IMR-90 (cell line): ENCODE measurements around the gene EGF. TPM values are rescaled to one million over a fixed set of nuclear protein-coding genes. Genes with fewer than 3 reads are reported as not detected.

Source experiments
- ATAC-seq: fragments of 200-7000 bp; cut with Tn5 transposase; 2 replicates; pipeline ENCODE4 v1.9.1; 2020; ENCODE audit warnings: low read depth, mild to moderate bottlenecking, moderate library complexity
- BruUV-seq: library from RNA; stranded (reverse); fragments of 400-500 nt; replicated peaks from 2 replicates; lab custom pipeline; 2021; lab: Mats Ljungman, UMichigan
- CTCF ChIA-PET: fragments of 300-600 bp; formaldehyde crosslinking; extraction: SDS; loops from one replicate; lab custom pipeline; 2021; ENCODE audit warnings: antibody characterized with exemption; lab: Yijun Ruan, JAX
- POLR2A ChIA-PET: fragments of 300-600 bp; sonication (Branson Sonifier 250); formaldehyde crosslinking; loops from one replicate; lab custom pipeline; 2022; ENCODE audit warnings: antibody characterized with exemption; ENCODE audit not compliant: unreplicated experiment; lab: Charles Lee
- DNase-seq: peaks from one replicate; pipeline ENCODE4 v3.0.0; 2013
- H2AFZ ChIP-seq: replicated peaks from 2 replicates; pipeline ENCODE3; 2013; ENCODE audit warnings: low read length, mild to moderate bottlenecking; ENCODE audit not compliant: poor library complexity
- H2AK5ac ChIP-seq: 2 replicates; pipeline ENCODE4 v1.6.1; 2013; ENCODE audit warnings: low read depth, low read length, inconsistent platforms
- H2AK9ac ChIP-seq: replicated peaks from 2 replicates; pipeline ENCODE3; 2013; ENCODE audit warnings: mild to moderate bottlenecking, low read depth, low read length, moderate library complexity; ENCODE audit not compliant: poor library complexity
- H2BK120ac ChIP-seq: 2 replicates; pipeline ENCODE4 v1.6.1; 2013; ENCODE audit warnings: low read depth, low read length, inconsistent platforms
- H2BK15ac ChIP-seq: 3 replicates; pipeline ENCODE4 v1.6.1; 2013; ENCODE audit warnings: low read depth, low read length, inconsistent platforms
- H2BK20ac ChIP-seq: 2 replicates; pipeline ENCODE4 v1.6.1; 2013; ENCODE audit warnings: low read depth, mild to moderate bottlenecking, inconsistent platforms, low read length, moderate library complexity
- H2BK5ac ChIP-seq: 2 replicates; pipeline ENCODE4 v1.6.1; 2013; ENCODE audit warnings: mild to moderate bottlenecking, low read depth, low read length, inconsistent platforms; ENCODE audit not compliant: poor library complexity, severe bottlenecking
- H3K14ac ChIP-seq: replicated peaks from 2 replicates; pipeline ENCODE4 v1.6.1; 2013; ENCODE audit warnings: low read depth, low read length, inconsistent platforms
- H3K18ac ChIP-seq: 2 replicates; pipeline ENCODE4 v1.6.1; 2013; ENCODE audit warnings: low read depth, low read length, control low read depth
- H3K23ac ChIP-seq: 2 replicates; pipeline ENCODE4 v1.6.1; 2013; ENCODE audit warnings: low read depth, low read length, inconsistent platforms
- H3K27ac ChIP-seq: 2 replicates; pipeline ENCODE4 v1.5.1; 2013; ENCODE audit warnings: mild to moderate bottlenecking, control low read depth, low read length; ENCODE audit not compliant: insufficient read depth
- H3K27me3 ChIP-seq: 2 replicates; pipeline ENCODE4 v1.6.1; 2013; ENCODE audit warnings: low read length; ENCODE audit not compliant: control insufficient read depth, insufficient read depth
- H3K36me3 ChIP-seq: 2 replicates; pipeline ENCODE4 v1.6.1; 2013; ENCODE audit warnings: low read length, mixed read lengths; ENCODE audit not compliant: control insufficient read depth, insufficient read depth
- H3K4ac ChIP-seq: 2 replicates; pipeline ENCODE4 v1.6.1; 2013; ENCODE audit warnings: low read depth, low read length, inconsistent platforms
- H3K4me1 ChIP-seq: 2 replicates; pipeline ENCODE4 v1.6.1; 2013; ENCODE audit warnings: low read length, mixed read lengths; ENCODE audit not compliant: control insufficient read depth, insufficient read depth
- H3K4me2 ChIP-seq: 2 replicates; pipeline ENCODE4 v1.6.1; 2013; ENCODE audit warnings: low read depth, mild to moderate bottlenecking, control low read depth, low read length, moderate library complexity
- H3K4me3 ChIP-seq: 2 replicates; pipeline ENCODE4 v1.5.1; 2013; ENCODE audit warnings: low read depth, mild to moderate bottlenecking, control low read depth, low read length, moderate library complexity; ENCODE audit not compliant: insufficient read depth
- H3K56ac ChIP-seq: 2 replicates; pipeline ENCODE4 v1.6.1; 2013; ENCODE audit warnings: low read length, inconsistent platforms; ENCODE audit not compliant: insufficient read depth; ENCODE audit errors: extremely low read depth
- H3K79me1 ChIP-seq, 2 experiments: 2 replicates each; pipeline ENCODE4 v1.6.1; 2013; ENCODE audit warnings: low read length in 2 of 2, inconsistent platforms in 1 of 2, low read depth in 1 of 2
- H3K9ac ChIP-seq: 2 replicates; pipeline ENCODE4 v1.6.1; 2013; ENCODE audit warnings: low read depth, low read length, control low read depth
- H3K9me1 ChIP-seq: 2 replicates; pipeline ENCODE4 v1.6.1; 2013; ENCODE audit warnings: low read length, inconsistent platforms; ENCODE audit not compliant: insufficient read depth
- H3K9me3 ChIP-seq: 2 replicates; pipeline ENCODE4 v1.6.1; 2013; ENCODE audit warnings: low read length; ENCODE audit not compliant: control insufficient read depth, insufficient read depth
- H4K20me1 ChIP-seq: 2 replicates; pipeline ENCODE4 v1.6.1; 2013; ENCODE audit warnings: low read length, inconsistent platforms; ENCODE audit not compliant: insufficient read depth
- H4K5ac ChIP-seq: 2 replicates; pipeline ENCODE4 v1.6.1; 2013; ENCODE audit warnings: mild to moderate bottlenecking, low read depth, low read length, control low read depth
- H4K8ac ChIP-seq, 2 experiments: 2 replicates each; pipeline ENCODE4 v1.6.1; 2013; ENCODE audit warnings: low read depth in 2 of 2, low read length in 2 of 2, control low read depth in 1 of 2, inconsistent platforms in 1 of 2
- H4K91ac ChIP-seq: 2 replicates; pipeline ENCODE4 v1.6.1; 2013; ENCODE audit warnings: low read depth, low read length, inconsistent platforms; ENCODE audit not compliant: insufficient read depth
- BHLHE40 ChIP-seq: fragments of 150-350 bp; IDR thresholded peaks from 2 replicates; pipeline ENCODE4 v1.6.1; 2016; ENCODE audit warnings: mild to moderate bottlenecking, low read depth, low read length
- FOS ChIP-seq: fragments of 150-350 bp; IDR thresholded peaks from 2 replicates; pipeline ENCODE4 v1.6.1; 2016; ENCODE audit warnings: low read depth, low read length
- MAFK ChIP-seq: IDR thresholded peaks from 2 replicates; pipeline ENCODE4 v1.6.1; 2012; ENCODE audit warnings: low read depth, low read length, improper control_type of control experiment
- MXI1 ChIP-seq: IDR thresholded peaks from 2 replicates; pipeline ENCODE4 v1.6.1; 2012; ENCODE audit warnings: low read depth, mild to moderate bottlenecking, low read length, moderate library complexity, borderline replicate concordance
- POLR2A ChIP-seq: IDR thresholded peaks from 2 replicates; pipeline ENCODE4 v1.6.1; 2012; ENCODE audit warnings: mild to moderate bottlenecking, low read depth, low read length
- whole genome bisulfite sequencing, 2 experiments: methylation state at CpG; one replicate each; pipeline versions ENCODE4 v1.1.5 to v1.1.7; 2013; ENCODE audit warnings: missing lambda C conversion rate in 2 of 2; ENCODE audit not compliant: insufficient read length in 1 of 2; ENCODE audit errors: extremely low coverage in 2 of 2; 5-methylcytosine and 5-hydroxymethylcytosine counted together
- dilution Hi-C: fragments of 300-500 bp; cut with HindIII; formaldehyde crosslinking; loops from one replicate; pipeline ENCODE4 v1.14.3; 2018; ENCODE audit warnings: low sequenced_read_pairs; ENCODE audit not compliant: unreplicated experiment
- in situ Hi-C: fragments of 300-500 bp; cut with MboI; formaldehyde crosslinking; loops from 3 replicates; pipeline ENCODE4 v1.14.3; 2019; ENCODE audit warnings: low sequenced_read_pairs, inconsistent platforms, mixed read lengths
- intact Hi-C: fragments of 100-400 bp; cut with micrococcal nuclease; formaldehyde crosslinking; loops from 2 replicates; pipeline ENCODE4 v1.10.0; 2022
- microRNA-seq, 2 experiments: library from miRNA; stranded (forward) in 1 of 2; unstranded in 1 of 2; fragments of 10-50 nt in 1 of 2; fragments of <30 nt in 1 of 2; gene quantifications in 1 of 2; microRNA quantifications in 1 of 2; one replicate each; pipeline versions ENCODE3 to v1.1.0; 2013 to 2020; ENCODE audit not compliant: insufficient read depth in 1 of 2, insufficient read length in 1 of 2, unreplicated experiment in 1 of 2
- polyA plus RNA-seq, 3 experiments: library from polyadenylated mRNA; depleted of rRNA; stranded (reverse); fragments of >200 nt; gene quantifications; 2 replicates each; pipeline ENCODE4 v1.2.3, GENCODE V29; 2012; ENCODE audit warnings: low replicate concordance in 1 of 3
- small RNA-seq, 5 experiments: library from RNA; depleted of rRNA; stranded (forward); fragments of <200 nt; gene quantifications; one replicate each; pipeline ENCODE3, GENCODE V24; 2012
- total RNA-seq: library from RNA; depleted of rRNA; stranded (reverse); fragments of >200 nt; gene quantifications from 2 replicates; pipeline ENCODE4 v1.2.3, GENCODE V29; 2012; rRNA removed

The EGF gene
- total and polyA plus RNA-seq, 2 of the 4 experiments (the other 2 are of a cell fraction) = 1.7 to 2.2 TPM

- Histone ChIP-seq H3K56ac (no peak overlapping the region), H3K27ac (no peak overlapping the region), H3K4me2 (no peak overlapping the region), H2BK20ac (no peak overlapping the region), H2AK9ac (no peak overlapping the region), H3K4me1 (peaks cover 5% of the 10 kb centered on the region; the same call in 1 of the 2 replicates), H2BK15ac (no peak overlapping the region), H4K5ac (no peak overlapping the region), H3K4me3 (no peak overlapping the region), H3K23ac (no peak overlapping the region), H3K9me1 (peaks cover 5% of the 10 kb centered on the region; the same call in 1 of the 2 replicates), H4K20me1 (no peaks in the 10 kb centered on the region), H4K91ac (no peak overlapping the region), H3K14ac (no peak overlapping the region), H2BK5ac (no peak overlapping the region), H3K4ac (no peak overlapping the region), H2AK5ac (no peak overlapping the region), H3K79me1 (0 out of 4 replicates have a peak, but pooled peaks cover 0 to 3% of the 10 kb centered on the region in 2 experiments), H3K9me3 (no peaks in the 10 kb centered on the region), H3K27me3 (no peaks in the 10 kb centered on the region), H3K18ac (no peak overlapping the region), H2BK120ac (no peak overlapping the region), H4K8ac (no peak overlapping the region), H3K9ac (no peak overlapping the region), H3K36me3 (no peaks in the 10 kb centered on the region), H2AFZ (no peak overlapping the region)
- dilution Hi-C loops (no loop called here), in situ Hi-C loops (no loop called here), intact Hi-C loops (no loop called here)
- no peak for TF ChIP-seq POLR2A
- TF ChIP-seq MXI1 = no peak
- TF ChIP-seq FOS = no peak
- TF ChIP-seq BHLHE40 = no peak
- TF ChIP-seq MAFK = no peak
- no peak for DNase-seq
- ChIA-PET POLR2A (no interaction called here), CTCF (interaction anchor here (0.9 kb wide), 1 partner anchor 106 kb away, joined by 3 read pairs; no protein-coding TSS in a partner anchor)
- ATAC-seq = no peak
- 89% methylated on average over 1 of the region's 2 CpGs; no CpG with 5 or more reads in 1 of the 2 experiments for WGBS, 2 experiments
- BruUV-seq = no TSS peak
Measured at GRCh38 chr4:110061076-110061475, 148.4 kb downstream of the EGF start.

Small RNAs within 50 kb of the gene (microRNA-seq; reads per million reads assigned to microRNA genes)
- not detected for gene RNU6-35P (ENCODE audit: insufficient read depth, insufficient read length)

Small RNAs within 50 kb of the gene (small RNA-seq; reads per million reads assigned to genes)
- gene RNU6-35P = 18.6 to 638 (median 50.1) reads per million in 5 experiments

Other genes starting within 250 kb of the EGF start
- gene CASP6, start 209.4 kb upstream of the EGF start, total RNA-seq = 44.1 and 45.0 TPM in 2 replicates
- gene CASP6, start 209.4 kb upstream of the EGF start, polyA plus RNA-seq (2012; rRNA removed) = 19.8 and 25.0 TPM in 2 replicates
- 8.9 and 17.4 TPM in 2 replicates for gene PLA2G12A, start 182.8 kb upstream of the EGF start, total RNA-seq
- 10.3 and 12.0 TPM in 2 replicates for gene PLA2G12A, start 182.8 kb upstream of the EGF start, polyA plus RNA-seq (2012; rRNA removed)
- gene CFI, start 110.9 kb upstream of the EGF start, total RNA-seq = 0.18 and 0.28 TPM in 2 replicates
- gene CFI, start 110.9 kb upstream of the EGF start, polyA plus RNA-seq (2012; rRNA removed) = 0.10 and 0.12 TPM in 2 replicates
- 1.1 and 4.4 TPM in 2 replicates for gene GAR1, start 97.1 kb upstream of the EGF start, total RNA-seq
- 18.2 and 22.0 TPM in 2 replicates for gene GAR1, start 97.1 kb upstream of the EGF start, polyA plus RNA-seq (2012; rRNA removed)
- gene RRH, start 84.9 kb upstream of the EGF start, total RNA-seq = not detected in 2 replicates
- gene RRH, start 84.9 kb upstream of the EGF start, polyA plus RNA-seq (2012; rRNA removed) = 0.05 and 0.11 TPM in 2 replicates
- gene LRIT3, start 64.8 kb upstream of the EGF start, total RNA-seq = not detected in 2 replicates
- 0.02 TPM in 1 of 2 replicates, not detected in the other for gene LRIT3, start 64.8 kb upstream of the EGF start, polyA plus RNA-seq (2012; rRNA removed)